ENCODE results near the gene FOCAD. TPM values are rescaled to one million over a fixed set of nuclear protein-coding genes. Genes with fewer than 3 reads are reported as not detected.

FOCAD gene
- total RNA-seq, 1 experiment from 2014 or later: 43.3 TPM

GRCh38 chr9:20703146-20703545, 19.1 kb downstream of the FOCAD start:
- TF ChIP-seq CTCF (conservative IDR thresholded peaks at IDR 0.05): no peak
- Histone ChIP-seq H4K8ac (replicated peaks; ENCODE audit: insufficient read length, low read depth, low read length) (no peak overlapping the region), H3K23ac (ENCODE audit: insufficient read length, low read depth, low read length) (no peak overlapping the region), H3K4me2 (ENCODE audit: insufficient read depth, insufficient read length, low read length) (no peak overlapping the region), H2AFZ (ENCODE audit: low read length) (no peak overlapping the region), H4K20me1 (ENCODE audit: control insufficient read depth, insufficient read depth, insufficient read length) (no peaks in the 10 kb centered on the region), H2BK120ac (ENCODE audit: low read depth, low read length, poor library complexity, severe bottlenecking) (no peak overlapping the region), H2BK15ac (ENCODE audit: low read depth, low read length) (no peak overlapping the region), H3K27me3 (ENCODE audit: insufficient read depth, low read length) (no peaks in the 10 kb centered on the region), H3T11ph (ENCODE audit: low read length) (no peak overlapping the region), H3K4ac (ENCODE audit: low read depth, low read length) (no peak overlapping the region), H3K56ac (ENCODE audit: insufficient read length, low read depth, low read length) (no peak overlapping the region), H3K18ac (ENCODE audit: insufficient read length, low read depth, low read length) (no peak overlapping the region), H3K9ac (ENCODE audit: extremely low read depth, insufficient read length, low read length) (no peak overlapping the region), H3K14ac (ENCODE audit: insufficient read depth, low read length) (no peak overlapping the region), H4K91ac (ENCODE audit: insufficient read length, low read depth, low read length) (no peak overlapping the region), H4K5ac (ENCODE audit: insufficient read length, low read depth, low read length) (no peak overlapping the region), H2BK20ac (ENCODE audit: low read depth, low read length, poor library complexity, severe bottlenecking) (no peak overlapping the region), H3K4me1 (ENCODE audit: insufficient read depth, low read length) (no peaks in the 10 kb centered on the region), H3K79me1 (ENCODE audit: insufficient read depth, low read depth, low read length, poor library complexity, severe bottlenecking) (peaks cover 3% of the 10 kb centered on the region), H3K23me2 (ENCODE audit: insufficient read length, low read depth, low read length, poor library complexity, severe bottlenecking) (no peaks in the 10 kb centered on the region), H3K27ac (ENCODE audit: insufficient read length, low read depth, low read length) (no peak overlapping the region), H3K9me3 (ENCODE audit: control insufficient read depth, low read depth, low read length) (no peaks in the 10 kb centered on the region), H2BK12ac (ENCODE audit: insufficient read length, low read depth, low read length) (no peak overlapping the region), H2AK5ac (ENCODE audit: insufficient read length, low read length) (no peak overlapping the region), H2BK5ac (ENCODE audit: insufficient read length, low read length) (no peak overlapping the region), H3K79me2 (ENCODE audit: insufficient read depth, low read length) (0 out of 2 replicates have a peak, but pooled peaks cover 4% of the 10 kb centered on the region)
- WGBS (ENCODE audit: extremely low coverage, insufficient read length, low lambda C conversion rate): no CpG with 5 or more reads among the region's 3 CpGs
- peak overlapping the region in 2 of 3 experiments; percentile 12 to 47; a peak in 2 of 7 replicates for H3K27ac Mint-ChIP-seq
- no peaks in the 10 kb centered on the region for H3K9me3 Mint-ChIP-seq
- H3K27me3 Mint-ChIP-seq (ENCODE audit: low read depth): no peaks in the 10 kb centered on the region
- peaks cover 0 to 2% (median 0%) of the 10 kb centered on the region in 3 experiments; a peak in 1 of 7 replicates for H3K36me3 Mint-ChIP-seq (ENCODE audit: insufficient read depth in 1 of 3, low read depth in 3 of 3)
- H3K4me1 Mint-ChIP-seq: peaks cover 17 to 23% of the 10 kb centered on the region in 2 experiments
- no peak for DNase-seq
- H3K4me3 Mint-ChIP-seq: no peak overlapping the region
